D721Med (cell line): Measurements from ENCODE around the gene SSTR3.
"Not testable (repeated sequence)": the region's sequence is repeated elsewhere in the genome, so short reads cannot be mapped to it uniquely, and the experiment has no call there.

Source experiments
- DNase-seq: peaks from one replicate; pipeline ENCODE4 v3.0.0; 2011; ENCODE audit warnings: low spot score; ENCODE audit not compliant: insufficient read length
- FAIRE-seq: peaks from 2 replicates; lab custom pipeline; 2011; peaks lifted over from hg19 to GRCh38; lab: Jason Lieb, UNC
- TF ChIP-seq, protein P1 (sequence below): IDR thresholded peaks from 2 replicates; pipeline ENCODE4 v1.5.1; 2012; ENCODE audit warnings: mild to moderate bottlenecking, control low read depth; ENCODE audit not compliant: insufficient read depth; ENCODE audit errors: missing control alignments

SSTR3 gene

DNA sequence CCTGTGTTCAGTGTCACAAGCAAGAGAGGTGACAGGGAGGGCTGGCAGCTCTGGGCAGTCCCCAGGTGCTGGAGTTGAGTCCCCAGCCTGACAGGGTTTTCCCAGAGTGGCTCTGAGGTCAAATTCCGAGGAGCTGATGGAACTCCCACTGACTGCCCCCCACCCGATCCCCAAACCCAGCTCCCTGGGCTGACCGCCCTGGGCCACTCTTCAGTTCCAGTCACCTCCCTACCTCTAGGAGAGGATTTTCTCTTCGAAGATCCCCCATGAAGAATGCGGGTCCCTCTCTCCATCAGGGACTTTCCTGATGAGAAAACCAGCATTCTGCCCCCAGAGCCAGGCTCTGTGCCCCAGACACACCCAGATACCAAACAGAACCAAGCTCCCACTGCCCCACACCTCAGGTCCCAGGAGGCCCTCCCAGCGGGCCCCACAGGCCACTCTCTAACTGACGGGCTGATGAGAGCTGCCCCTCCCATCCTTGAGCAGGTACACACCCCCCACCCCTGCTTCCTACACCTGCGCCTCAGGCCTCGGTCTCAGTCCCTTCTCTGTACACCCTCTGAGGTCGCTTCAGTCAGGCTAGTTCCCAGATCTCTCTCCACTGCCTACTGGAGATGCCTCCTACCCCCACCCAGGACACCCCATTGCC lies 43.9 kb upstream of the SSTR3 start:
- no peak for FAIRE-seq
- no peak for DNase-seq
- TF ChIP-seq, protein P1, sequence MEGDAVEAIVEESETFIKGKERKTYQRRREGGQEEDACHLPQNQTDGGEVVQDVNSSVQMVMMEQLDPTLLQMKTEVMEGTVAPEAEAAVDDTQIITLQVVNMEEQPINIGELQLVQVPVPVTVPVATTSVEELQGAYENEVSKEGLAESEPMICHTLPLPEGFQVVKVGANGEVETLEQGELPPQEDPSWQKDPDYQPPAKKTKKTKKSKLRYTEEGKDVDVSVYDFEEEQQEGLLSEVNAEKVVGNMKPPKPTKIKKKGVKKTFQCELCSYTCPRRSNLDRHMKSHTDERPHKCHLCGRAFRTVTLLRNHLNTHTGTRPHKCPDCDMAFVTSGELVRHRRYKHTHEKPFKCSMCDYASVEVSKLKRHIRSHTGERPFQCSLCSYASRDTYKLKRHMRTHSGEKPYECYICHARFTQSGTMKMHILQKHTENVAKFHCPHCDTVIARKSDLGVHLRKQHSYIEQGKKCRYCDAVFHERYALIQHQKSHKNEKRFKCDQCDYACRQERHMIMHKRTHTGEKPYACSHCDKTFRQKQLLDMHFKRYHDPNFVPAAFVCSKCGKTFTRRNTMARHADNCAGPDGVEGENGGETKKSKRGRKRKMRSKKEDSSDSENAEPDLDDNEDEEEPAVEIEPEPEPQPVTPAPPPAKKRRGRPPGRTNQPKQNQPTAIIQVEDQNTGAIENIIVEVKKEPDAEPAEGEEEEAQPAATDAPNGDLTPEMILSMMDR: no peak

- TF ChIP-seq, protein P1: no peak
- DNase-seq (no peak), FAIRE-seq (no peak)
Measured at GRCh38 chr22:37255558-37256006, 43.3 kb upstream of the SSTR3 start.

DNA sequence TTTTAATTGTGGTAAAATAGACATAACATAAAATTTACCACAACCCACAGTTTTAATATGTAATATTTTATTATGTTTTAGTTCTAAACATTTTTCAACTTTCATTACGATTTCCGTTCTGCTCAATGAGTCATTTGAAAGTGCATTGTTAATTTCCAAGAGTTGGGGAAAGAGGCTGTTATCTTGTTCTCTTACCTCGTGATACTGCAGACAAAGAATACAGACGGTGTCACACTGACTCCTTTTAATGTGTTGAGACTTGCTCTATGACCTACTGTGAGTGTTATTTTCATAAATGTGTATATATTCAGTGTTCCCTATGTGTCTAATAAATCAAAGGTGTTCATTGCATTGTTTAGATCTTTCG lies 42.6 kb upstream of the SSTR3 start:
- FAIRE-seq (no peak), DNase-seq (no peak)
- TF ChIP-seq, protein P1: no peak

GRCh38 chr22:37254209-37254866 lies 42.1 kb upstream of the SSTR3 start:
- DNase-seq: no peak
- TF ChIP-seq, protein P1: no peak
- FAIRE-seq: no peak

GRCh38 chr22:37253126-37253660 lies 40.9 kb upstream of the SSTR3 start:
- TF ChIP-seq, protein P1: no peak
- DNase-seq (no peak), FAIRE-seq (no peak)

DNA sequence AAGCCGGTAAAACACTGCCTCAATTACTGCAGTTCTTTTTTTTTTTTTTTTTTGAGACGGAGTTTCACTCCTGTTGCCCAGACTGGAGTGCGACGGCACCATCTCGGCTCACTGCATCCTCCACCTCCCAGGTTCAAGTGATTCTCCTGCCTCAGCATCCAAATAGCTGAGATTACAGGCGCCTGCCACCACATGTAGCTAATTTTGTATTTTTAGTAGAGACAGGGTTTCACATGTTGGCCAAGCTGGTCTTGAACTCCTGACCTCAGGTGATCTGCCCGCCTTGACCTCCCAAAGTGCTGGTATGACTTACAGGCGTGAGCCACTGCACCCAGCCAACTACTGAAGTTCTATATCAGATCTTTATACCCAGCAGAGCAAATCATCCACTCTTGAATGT lies 39.6 kb upstream of the SSTR3 start:
- FAIRE-seq: not testable (repeated sequence)

DNA sequence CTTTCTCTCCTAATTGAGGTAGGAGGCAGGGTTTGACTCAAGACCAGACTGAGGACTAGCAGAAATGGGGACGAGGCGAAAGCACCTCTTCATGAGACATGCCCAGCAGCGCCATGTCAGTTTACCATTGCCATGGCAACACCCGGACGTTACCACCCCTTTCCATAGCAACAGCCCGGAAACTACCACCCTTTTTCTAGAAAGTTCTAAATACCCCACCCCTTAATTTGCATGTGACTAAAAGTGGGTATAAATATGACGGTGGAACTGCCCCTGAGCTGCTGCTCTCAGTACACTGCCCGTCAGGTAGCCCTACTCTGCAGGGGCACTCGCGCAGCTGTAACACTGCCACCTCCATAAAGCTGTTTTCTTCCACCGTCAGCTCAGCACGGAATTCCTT lies 37.7 kb upstream of the SSTR3 start:
- FAIRE-seq (no peak), DNase-seq (no peak)
- TF ChIP-seq, protein P1: no peak

More for the DNA sequence above, 39.6 kb upstream of the SSTR3 start:
- DNase-seq: not testable (repeated sequence)
